WI38 (cell line): ENCODE results near the gene SNAP91.

Experiments used
- H3K4me3 ChIP-seq: 2 replicates; pipeline ENCODE4 v1.5.1; 2011; ENCODE audit warnings: low read depth, mild to moderate bottlenecking, control low read depth, low read length
- TF ChIP-seq, protein P1 (sequence below): IDR thresholded peaks from 2 replicates; pipeline ENCODE4 v1.5.1; 2012; ENCODE audit warnings: low read depth, mild to moderate bottlenecking, control low read depth, low read length

Gene SNAP91

DNA sequence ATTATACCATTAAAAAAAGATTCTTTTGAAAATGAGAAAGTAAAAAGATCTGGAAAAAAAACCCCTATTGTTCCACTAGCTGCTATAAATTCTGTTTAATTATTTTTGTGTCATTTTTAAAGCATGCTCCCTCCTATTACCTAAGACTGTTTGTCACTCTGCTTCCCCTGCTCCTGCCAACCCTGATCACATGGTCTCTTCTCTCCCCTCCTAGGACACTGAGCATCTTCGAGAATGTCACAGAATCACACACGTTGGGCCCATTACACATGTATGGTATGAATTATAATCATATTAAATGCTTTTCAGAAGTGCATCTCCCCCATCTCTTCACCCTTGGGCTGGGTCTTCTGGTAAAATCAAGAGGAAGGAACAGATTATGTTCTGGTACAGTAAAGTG lies 6.2 kb downstream of the SNAP91 start:
- TF ChIP-seq, protein P1, sequence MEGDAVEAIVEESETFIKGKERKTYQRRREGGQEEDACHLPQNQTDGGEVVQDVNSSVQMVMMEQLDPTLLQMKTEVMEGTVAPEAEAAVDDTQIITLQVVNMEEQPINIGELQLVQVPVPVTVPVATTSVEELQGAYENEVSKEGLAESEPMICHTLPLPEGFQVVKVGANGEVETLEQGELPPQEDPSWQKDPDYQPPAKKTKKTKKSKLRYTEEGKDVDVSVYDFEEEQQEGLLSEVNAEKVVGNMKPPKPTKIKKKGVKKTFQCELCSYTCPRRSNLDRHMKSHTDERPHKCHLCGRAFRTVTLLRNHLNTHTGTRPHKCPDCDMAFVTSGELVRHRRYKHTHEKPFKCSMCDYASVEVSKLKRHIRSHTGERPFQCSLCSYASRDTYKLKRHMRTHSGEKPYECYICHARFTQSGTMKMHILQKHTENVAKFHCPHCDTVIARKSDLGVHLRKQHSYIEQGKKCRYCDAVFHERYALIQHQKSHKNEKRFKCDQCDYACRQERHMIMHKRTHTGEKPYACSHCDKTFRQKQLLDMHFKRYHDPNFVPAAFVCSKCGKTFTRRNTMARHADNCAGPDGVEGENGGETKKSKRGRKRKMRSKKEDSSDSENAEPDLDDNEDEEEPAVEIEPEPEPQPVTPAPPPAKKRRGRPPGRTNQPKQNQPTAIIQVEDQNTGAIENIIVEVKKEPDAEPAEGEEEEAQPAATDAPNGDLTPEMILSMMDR = no peak
- H3K4me3 ChIP-seq = no peak overlapping the region

DNA sequence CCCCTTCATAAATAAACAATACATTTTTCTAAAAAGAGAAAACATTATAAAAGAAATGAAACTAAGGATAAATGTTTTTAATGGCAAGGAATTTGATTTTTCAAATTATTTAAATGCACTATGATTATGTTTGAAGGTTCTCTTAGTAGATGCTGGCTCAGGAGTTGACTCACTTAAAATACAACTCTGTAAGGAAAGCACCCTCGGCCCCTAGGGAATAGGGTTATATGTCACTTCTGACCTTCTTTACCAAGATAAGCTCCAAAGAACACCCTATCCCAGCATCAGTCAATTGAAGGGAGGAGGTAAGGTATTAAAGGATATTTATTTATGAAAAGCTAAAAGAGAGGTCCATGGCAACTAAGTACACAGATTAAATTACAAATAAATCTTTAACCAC lies 6.8 kb downstream of the SNAP91 start:
- no peak overlapping the region for H3K4me3 ChIP-seq
- TF ChIP-seq, protein P1 = no peak

DNA sequence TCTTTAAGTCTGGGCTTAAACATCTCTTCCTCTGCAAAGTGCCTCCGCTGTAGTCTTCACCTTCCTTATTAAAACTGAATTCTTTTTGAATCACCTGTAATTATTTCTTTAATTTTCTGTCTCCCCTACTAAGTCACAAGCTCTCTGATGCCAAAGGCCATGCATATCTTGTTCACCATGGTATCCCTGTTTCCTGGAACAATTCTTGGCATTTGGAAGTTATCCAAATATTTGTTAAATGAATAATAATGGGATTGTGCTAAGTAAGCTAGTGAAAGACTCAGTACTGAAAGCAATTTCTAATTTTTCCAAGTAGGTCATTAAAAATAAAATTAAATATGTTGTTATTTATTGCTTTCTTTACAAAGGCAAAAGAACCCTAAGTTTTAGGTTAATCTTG lies 12.2 kb downstream of the SNAP91 start:
- no peak overlapping the region for H3K4me3 ChIP-seq
- TF ChIP-seq, protein P1 = no peak

DNA sequence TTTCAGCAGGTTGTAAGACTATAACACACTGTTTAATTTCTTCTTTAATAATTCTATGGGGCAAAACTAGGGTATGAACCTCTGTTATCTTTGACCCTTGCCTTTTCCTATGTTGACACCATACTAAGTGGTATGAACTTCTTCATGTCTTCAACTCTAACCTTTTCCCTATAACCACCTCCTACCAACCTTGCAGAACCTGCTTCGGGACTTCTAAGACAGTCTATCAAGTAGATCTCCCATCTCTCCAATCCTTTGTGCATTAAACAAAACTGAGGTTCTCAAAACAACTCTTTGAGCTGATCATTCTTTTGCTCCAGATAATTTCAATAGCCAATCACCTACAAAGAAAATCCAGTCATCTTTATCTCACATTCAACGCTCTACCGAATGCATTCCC lies 23.4 kb downstream of the SNAP91 start:
- H3K4me3 ChIP-seq = no peak overlapping the region
- TF ChIP-seq, protein P1 = no peak

DNA sequence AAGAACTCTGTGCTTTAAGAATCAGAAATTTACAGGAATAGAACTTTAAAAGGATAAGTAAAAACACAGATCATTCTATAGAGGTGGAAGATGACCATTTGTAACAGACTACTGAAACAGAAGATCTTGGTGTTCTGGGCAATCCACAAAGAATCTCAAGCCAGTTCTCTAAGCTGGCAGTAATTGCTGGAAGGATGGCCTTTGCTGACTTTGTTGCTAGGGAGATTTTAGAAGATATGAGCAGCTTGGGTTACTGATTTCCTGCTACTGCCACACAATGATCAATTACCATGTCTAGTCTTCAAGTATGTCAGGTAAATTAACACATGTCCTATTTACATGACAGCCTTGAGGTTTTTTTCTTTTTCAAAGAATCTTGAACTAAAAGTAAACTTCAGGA lies 31.1 kb downstream of the SNAP91 start:
- H3K4me3 ChIP-seq = no peak overlapping the region
- TF ChIP-seq, protein P1 = no peak

DNA sequence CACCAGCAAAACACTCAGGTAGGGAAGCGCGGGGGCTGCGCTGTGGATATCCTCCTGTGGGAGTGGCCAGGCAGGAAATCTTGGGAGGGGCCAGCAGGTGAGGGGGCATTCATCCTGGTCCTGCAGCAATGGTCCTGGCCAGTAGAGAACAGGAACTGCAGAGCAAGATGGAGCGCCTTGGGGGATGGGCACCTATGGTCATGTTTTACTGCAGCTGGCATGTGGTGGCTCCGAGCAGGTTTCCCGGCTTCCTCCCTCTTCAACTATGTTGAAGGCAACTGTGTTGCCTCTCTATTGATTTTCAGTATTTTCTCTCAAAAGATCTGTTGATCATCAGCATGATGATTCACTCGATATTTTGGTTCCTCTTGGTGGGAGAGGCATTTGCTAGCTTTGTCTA lies 70.9 kb downstream of the SNAP91 start:
- H3K4me3 ChIP-seq = no peak overlapping the region
- TF ChIP-seq, protein P1 = no peak

DNA sequence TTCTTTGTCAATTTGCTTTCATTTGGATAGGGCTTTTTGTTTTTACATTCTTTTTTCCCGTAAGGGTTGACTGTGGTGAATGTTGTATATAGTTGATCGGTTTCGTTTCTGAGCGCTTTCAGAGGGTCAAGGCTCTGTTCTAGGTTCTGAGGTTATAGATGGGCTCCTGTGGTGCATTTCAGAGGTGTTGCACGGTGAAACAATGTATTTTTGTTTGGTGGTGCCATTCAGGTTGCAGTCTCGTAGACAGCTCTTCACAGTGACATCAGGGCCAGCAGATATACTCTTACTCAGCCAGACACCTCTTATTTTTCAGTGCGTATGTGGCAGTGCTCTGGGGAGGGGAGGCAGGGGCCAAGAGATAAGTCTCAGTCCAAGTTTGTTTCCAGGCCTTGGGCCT lies 72.1 kb downstream of the SNAP91 start:
- H3K4me3 ChIP-seq = no peak overlapping the region
- TF ChIP-seq, protein P1 = no peak

DNA sequence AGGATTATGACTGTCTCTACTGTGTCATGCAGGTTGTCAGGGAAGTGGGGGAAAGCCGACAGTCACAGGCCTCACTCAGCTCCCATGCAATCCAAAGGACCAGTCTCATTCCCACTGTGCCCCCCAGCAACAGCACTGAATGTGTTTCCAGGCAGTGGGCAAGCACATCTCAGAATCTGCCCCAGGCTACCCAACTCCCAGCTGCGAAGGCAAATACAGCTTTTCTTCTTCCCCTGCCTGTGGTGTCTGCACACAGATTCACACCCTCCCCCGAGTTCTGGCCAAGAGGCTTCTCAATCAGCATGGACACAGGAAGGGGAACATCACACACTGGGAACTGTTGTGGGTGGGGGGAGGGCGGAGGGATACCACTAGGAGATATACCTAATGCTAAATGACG lies 75.3 kb downstream of the SNAP91 start:
- H3K4me3 ChIP-seq = no peak overlapping the region
- TF ChIP-seq, protein P1 = no peak
